ENCODE data around the gene INTS4.
"Not testable (repeated sequence)": the region's sequence is repeated elsewhere in the genome, so short reads cannot be mapped to it uniquely, and the experiment has no call there.

Gene INTS4

DNA sequence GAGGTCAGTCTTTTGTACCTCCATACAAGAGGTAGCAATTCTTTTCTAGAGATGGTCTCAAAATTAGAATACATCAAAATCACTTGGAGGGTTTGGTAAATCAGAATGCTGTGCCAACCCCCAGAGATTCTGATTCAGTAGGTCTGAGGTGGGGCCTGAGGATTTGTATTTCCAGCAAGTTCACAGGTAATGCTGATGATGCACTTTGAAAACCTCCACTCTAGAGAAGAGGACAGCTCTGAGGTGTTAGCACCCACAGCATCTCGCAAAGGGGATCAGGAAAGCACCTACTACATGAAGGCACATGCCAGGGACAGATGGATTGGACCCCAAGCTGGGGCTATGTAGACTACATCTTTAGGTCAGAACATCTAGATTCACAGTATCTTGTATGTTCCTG, 21.4 kb upstream of the INTS4 start:
- DNase-seq (ENCODE audit: low spot score in 2 of 2) (no peak), ATAC-seq (replicated peaks; ENCODE audit: extremely low read depth, poor library complexity, severe bottlenecking) (no peak)
- Mint-ChIP-seq H3K4me3 (no peak overlapping the region), H3K4me1 (no peaks in the 10 kb centered on the region), H3K9me3 (no peaks in the 10 kb centered on the region), H3K36me3 (ENCODE audit: insufficient read depth) (peaks cover 2% of the 10 kb centered on the region), H3K27ac (ENCODE audit: low read depth) (no peak overlapping the region), H3K27me3 (no peaks in the 10 kb centered on the region)

GRCh38 chr11:78014937-78015520, 20.6 kb upstream of the INTS4 start:
- H3K27ac Mint-ChIP-seq (ENCODE audit: low read depth); H3K4me1 Mint-ChIP-seq; H3K36me3 Mint-ChIP-seq (ENCODE audit: insufficient read depth); H3K9me3 Mint-ChIP-seq; ATAC-seq (replicated peaks; ENCODE audit: extremely low read depth, poor library complexity, severe bottlenecking); H3K27me3 Mint-ChIP-seq; DNase-seq (ENCODE audit: low spot score in 2 of 2); H3K4me3 Mint-ChIP-seq: not testable (repeated sequence)

- DNase-seq (ENCODE audit: low spot score in 2 of 2), result no peak
- Mint-ChIP-seq H3K27me3 (no peaks in the 10 kb centered on the region), H3K4me1 (no peaks in the 10 kb centered on the region), H3K27ac (ENCODE audit: low read depth) (no peak overlapping the region), H3K9me3 (no peaks in the 10 kb centered on the region), H3K36me3 (ENCODE audit: insufficient read depth) (no peaks in the 10 kb centered on the region), H3K4me3 (no peak overlapping the region)
- ATAC-seq (replicated peaks; ENCODE audit: extremely low read depth, poor library complexity, severe bottlenecking), result no peak
Measured at GRCh38 chr11:78011301-78011700, 16.8 kb upstream of the INTS4 start.

GRCh38 chr11:78010755-78011154, 16.3 kb upstream of the INTS4 start:
- no peaks in the 10 kb centered on the region for H3K4me1 Mint-ChIP-seq
- ATAC-seq (replicated peaks; ENCODE audit: extremely low read depth, poor library complexity, severe bottlenecking) (no peak), DNase-seq (ENCODE audit: low spot score in 2 of 2) (no peak)
- no peaks in the 10 kb centered on the region for H3K27me3 Mint-ChIP-seq
- H3K9me3 Mint-ChIP-seq, result no peaks in the 10 kb centered on the region
- H3K4me3 Mint-ChIP-seq, result no peak overlapping the region
- no peaks in the 10 kb centered on the region for H3K36me3 Mint-ChIP-seq (ENCODE audit: insufficient read depth)
- H3K27ac Mint-ChIP-seq (ENCODE audit: low read depth), result no peak overlapping the region

DNA sequence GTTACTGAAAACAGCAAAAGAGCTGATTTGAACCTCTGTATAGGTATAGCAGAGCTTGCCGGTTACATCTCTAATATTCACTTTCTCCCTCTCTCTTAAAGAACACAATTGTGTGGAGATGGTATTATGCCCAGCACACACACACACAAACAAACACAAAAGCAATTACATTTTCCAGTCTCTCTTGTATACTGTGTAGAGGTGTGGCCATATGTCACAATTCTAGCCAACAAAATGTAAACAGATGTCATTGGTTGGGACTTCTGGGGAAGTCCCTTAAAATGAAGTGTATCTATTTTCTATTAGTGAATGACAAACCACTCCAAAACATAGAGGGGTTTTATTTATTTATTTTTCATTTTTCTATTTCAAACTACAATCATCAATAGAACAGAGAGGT, 15.8 kb upstream of the INTS4 start:
- no peak overlapping the region for H3K27ac Mint-ChIP-seq (ENCODE audit: low read depth)
- no peaks in the 10 kb centered on the region for H3K27me3 Mint-ChIP-seq
- no peaks in the 10 kb centered on the region for H3K9me3 Mint-ChIP-seq
- H3K4me1 Mint-ChIP-seq, result no peaks in the 10 kb centered on the region
- no peaks in the 10 kb centered on the region for H3K36me3 Mint-ChIP-seq (ENCODE audit: insufficient read depth)
- DNase-seq (ENCODE audit: low spot score in 2 of 2), result no peak
- H3K4me3 Mint-ChIP-seq, result no peak overlapping the region
- ATAC-seq (replicated peaks; ENCODE audit: extremely low read depth, poor library complexity, severe bottlenecking), result no peak

GRCh38 chr11:78009062-78009461, 14.6 kb upstream of the INTS4 start:
- ATAC-seq (replicated peaks; ENCODE audit: extremely low read depth, poor library complexity, severe bottlenecking), result no peak

GRCh38 chr11:78000193-78000592, 5.7 kb upstream of the INTS4 start:
- Mint-ChIP-seq H3K27me3 (peaks cover 9% of the 10 kb centered on the region), H3K9me3 (no peaks in the 10 kb centered on the region), H3K27ac (ENCODE audit: low read depth) (no peak overlapping the region), H3K4me3 (no peak overlapping the region), H3K4me1 (peaks cover 6% of the 10 kb centered on the region), H3K36me3 (ENCODE audit: insufficient read depth) (no peaks in the 10 kb centered on the region)
- no peak for DNase-seq (ENCODE audit: low spot score in 2 of 2)
- peak; percentile 60 for ATAC-seq (replicated peaks; ENCODE audit: extremely low read depth, poor library complexity, severe bottlenecking)

More at GRCh38 chr11:78009062-78009461, 14.6 kb upstream of the INTS4 start:
- H3K4me3 Mint-ChIP-seq, result no peak overlapping the region
- H3K27me3 Mint-ChIP-seq, result no peaks in the 10 kb centered on the region
- H3K9me3 Mint-ChIP-seq, result no peaks in the 10 kb centered on the region
- H3K36me3 Mint-ChIP-seq (ENCODE audit: insufficient read depth), result no peaks in the 10 kb centered on the region
- H3K27ac Mint-ChIP-seq (ENCODE audit: low read depth), result no peak overlapping the region
- no peaks in the 10 kb centered on the region for H3K4me1 Mint-ChIP-seq
- no peak for DNase-seq (ENCODE audit: low spot score in 2 of 2)

GRCh38 chr11:77999446-78000030, 5.1 kb upstream of the INTS4 start:
- no peak overlapping the region for H3K4me3 Mint-ChIP-seq
- peaks cover 9% of the 10 kb centered on the region for H3K27me3 Mint-ChIP-seq
- H3K4me1 Mint-ChIP-seq, result peaks cover 10% of the 10 kb centered on the region
- peaks cover 2% of the 10 kb centered on the region for H3K36me3 Mint-ChIP-seq (ENCODE audit: insufficient read depth)
- no peak for ATAC-seq (replicated peaks; ENCODE audit: extremely low read depth, poor library complexity, severe bottlenecking)
- no peaks in the 10 kb centered on the region for H3K9me3 Mint-ChIP-seq
- no peak overlapping the region for H3K27ac Mint-ChIP-seq (ENCODE audit: low read depth)
- no peak for DNase-seq (ENCODE audit: low spot score in 2 of 2)

DNA sequence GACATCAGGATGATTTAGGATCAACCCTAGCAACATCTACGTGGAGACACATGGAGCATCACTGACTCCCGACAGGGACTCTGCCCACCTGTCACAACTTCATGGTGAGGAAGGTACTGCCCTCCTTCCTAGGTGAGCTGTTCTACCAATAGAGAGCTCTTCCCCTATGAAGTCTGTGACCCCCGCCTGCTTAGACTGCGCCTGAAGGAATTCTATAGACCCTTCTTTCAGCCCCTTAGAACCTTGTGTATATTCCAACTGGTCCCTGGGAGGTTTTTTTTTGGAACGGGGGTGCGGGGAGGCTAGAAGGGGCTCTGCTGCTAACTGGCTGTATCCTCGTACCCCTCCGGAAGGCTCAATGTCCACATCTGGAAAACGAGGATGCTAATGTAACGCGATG, 566 bp downstream of the INTS4 start:
- Mint-ChIP-seq H3K36me3 (ENCODE audit: insufficient read depth) (peaks cover 6% of the 10 kb centered on the region), H3K27ac (ENCODE audit: low read depth) (peak overlapping the region; percentile 87), H3K27me3 (no peaks in the 10 kb centered on the region), H3K4me1 (peaks cover 25% of the 10 kb centered on the region), H3K4me3 (peak overlapping the region; percentile 90), H3K9me3 (no peaks in the 10 kb centered on the region)
- ATAC-seq (replicated peaks; ENCODE audit: extremely low read depth, poor library complexity, severe bottlenecking) (no peak), DNase-seq (ENCODE audit: low spot score in 2 of 2) (no peak)

- peaks cover 36% of the 10 kb centered on the region for H3K4me1 Mint-ChIP-seq
- no peaks in the 10 kb centered on the region for H3K9me3 Mint-ChIP-seq
- ATAC-seq (replicated peaks; ENCODE audit: extremely low read depth, poor library complexity, severe bottlenecking), result no peak
- no peak overlapping the region for H3K4me3 Mint-ChIP-seq
- H3K27ac Mint-ChIP-seq (ENCODE audit: low read depth), result no peak overlapping the region
- no peaks in the 10 kb centered on the region for H3K27me3 Mint-ChIP-seq
- DNase-seq (ENCODE audit: low spot score in 2 of 2), result no peak
- H3K36me3 Mint-ChIP-seq (ENCODE audit: insufficient read depth), result peaks cover 21% of the 10 kb centered on the region
Measured at GRCh38 chr11:77990981-77991380, 3.5 kb downstream of the INTS4 start.

DNA sequence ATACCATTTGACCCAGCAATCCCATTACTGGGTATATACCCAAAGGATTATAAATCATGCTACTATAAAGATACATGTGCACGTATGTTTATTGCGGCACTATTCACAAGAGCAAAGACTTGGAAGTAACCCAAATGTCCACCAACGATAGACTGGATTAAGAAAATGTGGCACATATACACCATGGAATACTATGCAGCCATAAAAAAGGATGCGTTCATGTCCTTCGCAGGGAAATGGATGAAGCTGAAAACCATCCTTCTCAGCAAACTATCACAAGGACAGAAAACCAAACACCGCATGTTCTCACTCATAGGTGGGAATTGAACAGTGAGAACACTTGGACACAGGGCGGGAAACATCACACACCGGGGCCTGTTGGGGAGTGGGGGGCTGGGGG, 8.0 kb downstream of the INTS4 start:
- not testable (repeated sequence) for H3K27me3 Mint-ChIP-seq; ATAC-seq (replicated peaks; ENCODE audit: extremely low read depth, poor library complexity, severe bottlenecking); H3K4me3 Mint-ChIP-seq; H3K27ac Mint-ChIP-seq (ENCODE audit: low read depth); DNase-seq (ENCODE audit: low spot score in 2 of 2); H3K9me3 Mint-ChIP-seq
- Mint-ChIP-seq H3K4me1 (peaks cover 36% of the 10 kb centered on the region), H3K36me3 (ENCODE audit: insufficient read depth) (peaks cover 32% of the 10 kb centered on the region)

DNA sequence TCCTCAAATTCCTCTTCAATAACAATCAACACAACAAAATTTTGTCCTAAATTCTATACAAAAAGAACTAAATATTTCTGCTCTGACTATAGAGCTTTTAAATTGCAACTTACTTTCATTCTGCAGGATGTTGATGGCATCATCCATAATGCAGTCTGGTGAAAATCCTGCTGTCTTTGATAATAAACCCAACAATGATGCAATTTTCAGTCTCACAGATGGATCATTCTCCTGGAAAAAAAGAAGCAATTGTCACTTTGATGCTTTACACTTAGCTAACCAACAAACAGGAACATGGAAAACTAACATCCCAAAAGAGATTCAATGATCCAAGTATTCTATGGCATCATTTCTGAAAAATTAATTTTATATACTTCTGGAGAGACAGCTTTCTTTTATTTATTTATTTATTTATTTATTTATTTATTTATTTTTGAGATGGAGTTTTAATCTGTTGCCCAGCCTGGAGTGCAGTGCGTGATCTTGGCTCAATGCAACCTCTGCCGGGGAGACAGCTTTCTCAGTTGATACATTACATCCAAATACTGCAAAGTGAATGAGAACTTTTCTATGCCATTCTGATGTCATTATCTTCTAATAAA, 13.0 kb downstream of the INTS4 start:
- peaks cover 46% of the 10 kb centered on the region for H3K36me3 Mint-ChIP-seq (ENCODE audit: insufficient read depth)

DNA sequence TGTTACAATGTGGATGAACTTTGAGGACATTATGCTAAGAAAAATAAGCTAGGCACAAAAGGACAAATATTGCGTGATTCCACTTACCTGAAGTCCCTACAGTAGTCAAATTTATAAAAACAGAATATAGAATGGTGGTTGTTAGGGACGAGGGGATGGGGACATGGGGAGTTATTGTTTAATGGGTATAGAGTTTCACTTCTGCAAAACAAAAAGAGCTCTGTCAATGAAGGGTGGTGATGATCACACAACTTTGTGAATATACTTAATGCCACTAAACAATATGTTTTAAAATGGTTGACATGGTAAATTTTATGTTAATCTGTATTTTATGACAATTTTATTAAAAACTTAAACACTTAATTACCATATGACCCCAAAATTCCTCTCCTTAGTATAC, 26.1 kb downstream of the INTS4 start:
- no peaks in the 10 kb centered on the region for H3K4me1 Mint-ChIP-seq
- no peak overlapping the region for H3K27ac Mint-ChIP-seq (ENCODE audit: low read depth)
- H3K9me3 Mint-ChIP-seq, result no peaks in the 10 kb centered on the region
- H3K27me3 Mint-ChIP-seq, result no peaks in the 10 kb centered on the region
- ATAC-seq (replicated peaks; ENCODE audit: extremely low read depth, poor library complexity, severe bottlenecking) (no peak), DNase-seq (ENCODE audit: low spot score in 2 of 2) (no peak)
- H3K36me3 Mint-ChIP-seq (ENCODE audit: insufficient read depth), result peaks cover 13% of the 10 kb centered on the region
- no peak overlapping the region for H3K4me3 Mint-ChIP-seq

More for the DNA sequence above, 13.0 kb downstream of the INTS4 start:
- Mint-ChIP-seq H3K4me3 (no peak overlapping the region), H3K27me3 (no peaks in the 10 kb centered on the region), H3K27ac (ENCODE audit: low read depth) (no peak overlapping the region), H3K4me1 (peaks cover 23% of the 10 kb centered on the region), H3K9me3 (no peaks in the 10 kb centered on the region)
- DNase-seq (ENCODE audit: low spot score in 2 of 2), result no peak
- no peak for ATAC-seq (replicated peaks; ENCODE audit: extremely low read depth, poor library complexity, severe bottlenecking)

Data from central memory CD8-positive, alpha-beta T cell (primary cell).